T-helper 1 cell treated with Interleukin-12 subunit alpha and Interleukin-12 subunit beta and Interleukin-4 antibody, amounts not matched to agents 30 ng/mL and 1 ng/mL, for 36 hours (primary cell): ENCODE measurements around the gene CTSA. TPM values are rescaled to one million over a fixed set of nuclear protein-coding genes. Genes with fewer than 3 reads are reported as not detected.

Experiments
- intact Hi-C: fragments of 100-400 bp; cut with micrococcal nuclease; formaldehyde crosslinking; loops from one replicate; pipeline ENCODE4 v1.15.1; 2024
- total RNA-seq: library from RNA; stranded (reverse); gene quantifications from 2 replicates; pipeline ENCODE4 v1.2.3, GENCODE V29; 2022

The CTSA gene
- total RNA-seq, 1 donor from 2014 or later: 72.3 TPM

DNA sequence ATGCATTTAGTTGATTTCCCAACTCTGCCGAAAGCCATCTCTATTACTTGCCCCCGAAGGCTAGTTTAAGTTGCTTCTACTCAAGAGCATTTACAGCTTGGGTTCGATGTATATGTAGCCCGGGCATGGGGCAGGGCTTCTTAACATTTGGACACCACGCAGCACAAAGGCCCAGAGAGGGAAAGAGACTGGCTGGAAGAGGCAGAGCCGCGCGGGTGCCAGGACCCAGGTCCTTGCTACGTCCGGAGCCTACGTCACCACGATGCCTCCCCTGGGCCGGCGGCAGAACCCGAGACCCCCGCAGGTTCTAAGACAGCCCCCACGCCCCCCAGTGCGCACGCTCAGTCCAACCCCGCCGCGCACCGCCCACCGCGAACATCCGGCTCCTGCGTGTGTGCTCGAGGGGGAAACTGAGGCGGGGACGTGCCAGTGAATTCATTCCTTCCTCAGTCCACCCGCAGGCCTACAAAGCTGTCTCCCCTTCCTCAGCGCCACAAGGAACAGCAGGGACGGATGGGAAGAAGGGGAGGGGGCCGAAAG is 43.0 kb downstream of the CTSA start:
- intact Hi-C loops: loop anchor here (1.0 to 5.0 kb wide), 6 partner anchors 43 to 1413 kb away; partner anchors contain the start of genes CTSA, DNTTIP1, NEURL2 and STK4

DNA sequence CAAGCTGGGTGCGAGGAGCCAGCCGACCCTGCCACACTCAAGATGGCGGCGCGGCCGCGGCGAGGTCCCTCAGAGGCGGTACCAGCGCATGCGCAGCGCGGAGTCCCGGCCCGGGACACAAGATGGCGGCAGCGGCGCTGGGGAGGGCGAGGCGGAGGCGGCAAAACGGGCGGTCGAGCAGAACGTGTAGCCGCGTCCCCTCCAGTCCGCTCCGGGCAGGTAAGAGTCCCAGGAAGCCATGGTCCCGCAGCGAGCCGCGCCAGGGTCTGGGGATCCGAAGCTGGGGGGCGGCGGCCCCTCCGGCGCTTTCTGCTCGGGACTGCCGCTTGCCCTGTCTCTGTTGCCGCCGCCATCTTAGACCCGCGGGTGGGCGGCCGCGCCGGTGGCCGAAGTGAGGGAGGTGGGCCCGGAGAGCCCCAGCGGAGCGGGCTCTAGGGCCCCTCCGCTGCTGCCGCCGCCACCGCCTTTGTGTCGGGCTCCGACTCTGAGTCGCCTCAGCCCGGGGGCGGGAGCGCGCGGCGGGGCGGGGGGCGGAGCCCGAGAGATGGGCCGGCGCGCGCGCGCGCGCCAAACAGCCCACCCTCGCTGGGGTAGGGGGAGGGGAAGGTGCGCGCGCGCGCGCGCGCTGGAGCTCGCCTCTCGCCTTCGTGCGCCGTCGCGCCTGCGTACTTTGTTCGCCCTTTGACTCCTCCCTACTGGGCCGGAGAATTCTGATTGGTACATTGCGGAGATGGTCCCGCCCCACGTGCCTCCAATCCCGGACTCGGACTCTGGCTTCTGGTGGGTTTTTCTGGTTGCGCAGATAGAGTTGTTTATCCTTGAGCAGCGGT is 43.7 kb downstream of the CTSA start, which contains the start of gene PCIF1:
TSS of gene PCIF1 (plus strand) at position 98 of the 830 bp plus-strand sequence. CDS start 4,317 bp downstream, outside the sequence.
- intact Hi-C loops: loop anchor here (1.0 to 5.0 kb wide), 16 partner anchors 24 to 1412 kb away; partner anchors contain the start of genes ACOT8, CTSA, DNTTIP1 and NCOA5

DNA sequence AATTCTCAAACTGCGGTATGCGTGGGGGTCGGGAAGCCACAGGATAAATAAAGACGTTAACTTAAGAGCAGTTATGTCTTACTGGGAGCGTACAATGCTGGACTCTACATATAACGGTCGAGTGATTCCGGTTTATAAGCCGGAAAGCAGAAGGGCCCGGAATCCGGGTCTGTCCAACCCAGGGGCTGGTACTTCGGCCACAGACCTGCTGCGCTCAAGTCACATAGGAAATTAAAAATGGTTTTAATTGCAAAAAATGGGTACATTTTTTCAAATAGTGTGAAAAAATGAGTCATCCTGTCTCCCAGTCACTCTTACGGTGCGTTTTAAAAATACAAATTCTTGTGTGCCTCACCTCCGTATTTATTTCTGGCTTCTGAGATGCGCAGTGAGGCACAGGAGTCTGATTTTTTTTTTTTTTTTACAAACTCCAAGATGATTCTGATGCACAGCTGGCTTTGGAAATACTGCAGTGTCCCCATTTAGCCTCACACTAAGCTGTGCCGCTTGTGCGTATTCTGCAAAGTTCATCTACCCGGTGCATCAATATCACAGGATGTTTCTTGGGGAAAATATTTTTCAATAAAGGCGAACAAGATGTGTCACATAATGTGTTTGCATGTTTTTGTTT is 44.4 kb downstream of the CTSA start:
- intact Hi-C loops: loop anchor here (1.0 to 5.0 kb wide), 12 partner anchors 24 to 754 kb away; partner anchors contain the start of genes ACOT8, DNTTIP1, NCOA5 and PIGT

DNA sequence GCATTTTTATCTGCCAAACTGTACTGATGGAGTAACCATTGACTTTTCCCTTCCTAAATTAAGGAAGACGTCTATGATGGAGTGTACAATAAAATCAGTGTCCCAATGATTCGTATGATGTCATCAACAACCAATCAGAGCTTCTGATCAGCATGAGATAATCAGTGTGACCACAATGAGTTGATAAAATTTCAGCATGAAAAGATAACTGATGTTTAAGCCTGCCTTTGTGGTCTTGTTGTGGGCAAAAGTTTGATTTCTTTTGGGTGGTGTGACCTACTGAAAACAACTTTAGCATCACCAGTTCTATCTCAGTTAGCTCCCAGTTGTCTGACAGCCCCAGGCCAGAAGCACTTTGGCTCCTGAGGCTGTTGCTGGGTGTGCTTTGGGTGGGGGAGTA is 46.6 kb downstream of the CTSA start:
- intact Hi-C loops: loop anchor here (5.0 kb wide), 1 partner anchor 85 kb away; no protein-coding TSS in a partner anchor

DNA sequence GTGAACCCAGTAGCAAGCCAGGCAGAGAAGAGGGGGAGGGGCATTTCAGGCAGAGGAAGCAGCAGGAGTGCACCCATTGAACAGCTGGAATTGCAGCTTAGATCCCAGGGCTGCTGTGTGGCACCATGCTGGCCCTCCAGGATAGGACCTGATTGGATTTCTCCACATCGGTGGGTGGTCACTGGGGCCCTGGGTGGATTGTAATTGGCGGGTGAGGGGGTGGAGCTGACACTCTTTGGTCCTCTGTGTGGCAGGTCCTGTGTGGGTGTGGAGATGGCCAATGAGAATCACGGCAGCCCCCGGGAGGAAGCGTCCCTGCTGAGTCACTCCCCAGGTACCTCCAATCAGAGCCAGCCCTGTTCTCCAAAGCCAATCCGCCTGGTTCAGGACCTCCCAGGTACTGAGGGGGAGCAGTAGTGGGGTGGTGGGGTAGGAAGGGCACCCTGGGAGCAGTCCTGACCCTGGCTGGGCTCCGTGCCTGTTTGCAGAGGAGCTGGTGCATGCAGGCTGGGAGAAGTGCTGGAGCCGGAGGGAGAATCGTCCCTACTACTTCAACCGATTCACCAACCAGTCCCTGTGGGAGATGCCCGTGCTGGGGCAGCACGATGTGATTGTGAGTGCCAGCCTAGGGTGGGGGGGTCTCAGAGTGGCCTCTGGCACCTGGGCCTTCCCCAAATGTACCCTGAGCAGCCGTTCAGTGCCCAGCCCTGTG is 47.7 kb downstream of the CTSA start:
- intact Hi-C loops: loop anchor here (5.0 kb wide), 1 partner anchor 83 kb away; no protein-coding TSS in a partner anchor

DNA sequence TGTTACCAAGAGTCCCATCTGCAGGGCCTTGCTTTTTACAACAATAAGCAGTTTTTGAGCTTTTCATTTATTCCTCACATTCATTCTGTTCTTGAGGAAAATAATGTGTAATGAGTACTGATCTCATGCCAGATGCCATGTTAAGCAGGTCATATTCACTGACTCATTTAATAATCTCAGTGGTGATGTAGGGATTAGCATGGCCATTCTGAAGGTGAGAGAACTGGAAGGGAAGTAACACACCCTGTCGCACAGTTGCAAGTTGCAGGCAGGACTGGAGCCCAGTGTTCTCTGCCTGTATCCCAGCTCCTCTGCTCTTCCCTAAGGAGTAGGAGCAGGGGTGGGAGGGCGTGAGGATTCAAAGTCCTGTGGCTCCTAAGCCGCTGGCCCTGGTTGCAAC is 48.9 kb downstream of the CTSA start:
- intact Hi-C loops: no loop called here

DNA sequence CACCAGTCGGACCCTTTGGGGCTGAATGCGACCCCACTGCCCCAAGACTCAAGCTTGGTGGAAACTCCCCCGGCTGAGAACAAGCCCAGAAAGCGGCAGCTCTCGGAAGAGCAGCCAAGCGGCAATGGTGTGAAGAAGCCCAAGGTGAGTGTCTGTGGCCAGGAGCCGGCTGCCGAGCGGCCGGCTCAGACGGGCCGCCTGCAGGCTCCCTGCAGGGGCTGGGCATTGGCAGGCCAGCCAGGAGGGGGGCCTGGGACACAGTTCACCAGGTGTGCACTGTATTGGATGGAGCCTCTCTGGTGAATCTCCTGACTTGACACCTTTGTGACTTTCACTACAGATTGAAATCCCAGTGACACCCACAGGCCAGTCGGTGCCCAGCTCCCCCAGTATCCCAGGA is 49.3 kb downstream of the CTSA start:
- intact Hi-C loops: no loop called here

DNA sequence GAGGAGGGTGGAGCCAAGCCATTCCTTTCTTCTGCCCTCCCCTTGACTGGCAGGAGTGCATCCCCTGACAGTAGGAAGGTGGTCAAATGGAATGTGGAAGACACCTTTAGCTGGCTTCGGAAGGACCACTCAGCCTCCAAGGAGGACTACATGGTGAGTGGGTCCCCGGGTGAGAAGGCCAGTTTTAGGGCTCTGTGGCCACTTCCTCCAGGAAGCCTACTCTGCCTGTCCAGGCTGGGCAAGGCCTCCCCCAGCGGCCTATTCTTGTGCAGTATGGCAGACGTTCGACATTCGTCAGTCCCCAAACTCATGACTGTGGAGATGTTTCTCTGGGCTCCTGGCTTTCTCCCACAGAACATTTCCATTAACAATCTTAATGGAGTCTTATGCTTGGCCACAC is 52.5 kb downstream of the CTSA start:
- intact Hi-C loops: no loop called here

DNA sequence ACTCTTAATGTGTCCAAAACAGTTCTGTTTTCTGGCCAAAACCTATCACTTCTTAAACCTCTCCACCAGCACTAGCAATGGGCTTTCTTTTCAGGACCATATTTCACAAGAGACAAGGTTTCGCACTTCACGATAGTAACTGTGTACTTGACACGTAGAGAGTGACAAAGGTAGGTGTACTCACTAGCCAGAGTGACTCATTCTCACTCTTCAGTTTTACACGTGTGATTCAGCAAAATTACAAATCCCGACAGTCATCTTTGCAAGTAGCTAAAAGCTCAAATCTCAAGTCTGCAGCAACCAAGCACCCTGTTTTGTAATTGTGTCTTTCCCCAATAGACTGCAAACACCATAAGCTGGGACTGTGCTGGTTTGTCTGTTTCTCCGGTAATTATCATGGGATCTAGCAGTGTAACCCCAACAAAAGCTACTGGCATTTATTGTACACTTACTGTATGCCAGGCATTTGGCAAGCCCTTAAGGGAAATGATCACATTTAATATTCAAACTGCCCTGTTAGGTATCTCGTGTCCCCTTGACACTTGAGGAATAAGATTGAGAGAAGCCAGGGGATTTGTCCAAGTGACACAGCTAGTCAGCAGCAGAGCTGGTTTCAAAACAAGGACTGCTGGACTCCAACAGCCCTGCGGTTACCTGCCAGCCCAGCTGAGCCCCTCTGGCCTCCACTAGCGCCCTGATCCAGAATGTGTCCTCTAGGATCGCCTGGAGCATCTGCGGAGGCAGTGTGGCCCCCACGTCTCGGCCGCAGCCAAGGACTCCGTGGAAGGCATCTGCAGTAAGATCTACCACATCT is 53.2 kb downstream of the CTSA start:
- intact Hi-C loops: no loop called here

DNA sequence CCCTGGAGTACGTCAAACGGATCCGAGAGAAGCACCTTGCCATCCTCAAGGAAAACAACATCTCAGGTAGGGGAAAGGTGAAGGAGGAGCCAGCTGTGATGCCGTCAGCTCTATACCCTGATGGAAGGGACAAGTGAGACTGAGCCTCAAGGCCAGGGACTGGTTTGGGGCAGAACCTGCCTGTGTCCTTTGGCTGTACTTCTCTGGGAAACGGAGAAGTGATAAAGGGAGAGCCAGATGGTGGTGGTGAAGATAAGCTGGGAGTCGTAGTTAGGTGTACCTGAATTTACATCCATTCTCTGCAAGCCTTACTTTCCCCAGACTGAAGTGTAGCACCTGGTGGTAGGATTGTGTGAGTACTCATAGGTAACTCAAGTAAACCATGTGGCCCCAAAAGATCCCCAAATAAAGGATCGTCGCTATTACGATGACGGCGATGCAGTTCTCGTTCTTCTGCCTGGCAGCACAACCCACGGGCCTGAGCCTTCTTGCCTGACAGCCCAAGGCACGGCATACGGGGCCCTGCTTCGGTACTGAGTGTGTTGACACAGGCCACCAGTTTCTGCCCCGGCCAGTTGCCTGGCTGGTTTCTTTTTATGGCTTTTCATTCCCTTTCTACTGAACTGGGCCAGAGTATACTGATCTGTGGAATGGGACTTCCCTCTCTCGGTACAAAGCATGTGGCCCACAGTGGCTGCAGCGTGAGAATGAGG is 54.0 kb downstream of the CTSA start:
- intact Hi-C loops: no loop called here

DNA sequence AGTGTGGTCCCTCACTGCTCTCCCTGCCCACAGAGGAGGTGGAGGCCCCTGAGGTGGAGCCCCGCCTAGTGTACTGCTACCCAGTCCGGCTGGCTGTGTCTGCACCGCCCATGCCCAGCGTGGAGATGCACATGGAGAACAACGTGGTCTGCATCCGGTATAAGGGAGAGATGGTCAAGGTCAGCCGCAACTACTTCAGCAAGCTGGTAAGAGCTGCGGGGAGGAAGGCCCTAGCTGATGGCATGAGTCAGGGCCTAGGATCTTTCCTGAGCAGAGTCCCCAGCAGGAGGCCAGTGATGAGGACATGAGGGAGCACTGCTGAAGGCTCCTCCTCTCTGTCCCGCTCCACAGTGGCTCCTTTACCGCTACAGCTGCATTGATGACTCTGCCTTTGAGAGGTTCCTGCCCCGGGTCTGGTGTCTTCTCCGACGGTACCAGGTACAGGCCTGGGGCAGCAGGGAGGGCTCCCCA is 54.6 kb downstream of the CTSA start:
- intact Hi-C loops: no loop called here

DNA sequence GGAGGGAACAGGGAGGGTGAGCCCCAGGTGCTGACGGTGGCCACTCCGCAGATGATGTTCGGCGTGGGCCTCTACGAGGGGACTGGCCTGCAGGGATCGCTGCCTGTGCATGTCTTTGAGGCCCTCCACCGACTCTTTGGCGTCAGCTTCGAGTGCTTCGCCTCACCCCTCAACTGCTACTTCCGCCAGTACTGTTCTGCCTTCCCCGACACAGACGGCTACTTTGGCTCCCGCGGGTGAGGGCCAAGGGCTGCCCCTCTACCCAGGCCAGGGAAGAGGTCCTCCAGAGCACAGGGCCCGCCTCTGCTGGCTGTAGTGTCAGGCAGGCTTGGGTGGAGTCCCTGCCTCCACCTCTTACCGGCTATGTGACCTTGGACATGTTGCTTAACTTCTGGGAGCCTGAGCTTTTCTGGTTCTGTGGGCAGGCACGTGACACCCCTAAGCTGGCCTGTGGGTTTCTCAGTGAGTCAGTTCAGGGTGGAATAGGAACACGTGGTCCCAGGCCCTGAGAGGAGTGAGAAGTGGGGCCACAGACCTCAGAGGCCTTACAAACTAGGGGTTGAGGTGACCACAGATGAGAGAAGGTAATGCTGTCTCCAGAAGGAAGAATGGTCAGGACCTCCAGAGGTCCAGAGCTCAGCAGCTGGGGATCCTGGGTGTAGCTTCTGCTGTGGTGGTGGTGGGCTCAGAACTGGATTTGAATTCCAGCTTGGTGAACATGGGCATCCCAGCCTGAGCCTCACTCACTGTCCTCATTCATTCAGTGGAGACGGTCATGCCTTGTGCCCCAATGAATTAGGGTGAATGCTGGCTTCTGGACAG is 55.2 kb downstream of the CTSA start:
- intact Hi-C loops: no loop called here

DNA sequence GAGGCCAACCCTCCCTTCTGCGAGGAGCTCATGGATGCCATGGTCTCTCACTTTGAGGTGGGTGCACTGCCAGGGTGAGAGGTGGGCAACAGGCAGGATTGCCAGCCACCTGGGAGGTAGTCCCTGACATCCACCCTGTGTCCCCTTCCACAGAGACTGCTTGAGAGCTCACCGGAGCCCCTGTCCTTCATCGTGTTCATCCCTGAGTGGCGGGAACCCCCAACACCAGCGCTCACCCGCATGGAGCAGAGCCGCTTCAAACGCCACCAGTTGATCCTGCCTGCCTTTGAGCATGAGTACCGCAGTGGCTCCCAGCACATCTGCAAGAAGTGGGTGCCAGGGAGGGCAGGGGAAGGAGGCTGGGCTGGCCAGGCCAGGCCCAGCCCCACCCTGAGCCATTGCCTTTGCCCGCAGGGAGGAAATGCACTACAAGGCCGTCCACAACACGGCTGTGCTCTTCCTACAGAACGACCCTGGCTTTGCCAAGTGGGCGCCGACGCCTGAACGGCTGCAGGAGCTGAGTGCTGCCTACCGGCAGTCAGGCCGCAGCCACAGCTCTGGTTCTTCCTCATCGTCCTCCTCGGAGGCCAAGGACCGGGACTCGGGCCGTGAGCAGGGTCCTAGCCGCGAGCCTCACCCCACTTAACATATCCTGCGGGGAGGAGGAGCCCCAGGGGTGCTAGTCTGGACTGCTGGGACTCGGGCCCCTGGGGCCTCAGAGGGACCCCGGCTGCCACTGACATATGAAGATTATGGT is 56.2 kb downstream of the CTSA start:
- intact Hi-C loops: no loop called here

DNA sequence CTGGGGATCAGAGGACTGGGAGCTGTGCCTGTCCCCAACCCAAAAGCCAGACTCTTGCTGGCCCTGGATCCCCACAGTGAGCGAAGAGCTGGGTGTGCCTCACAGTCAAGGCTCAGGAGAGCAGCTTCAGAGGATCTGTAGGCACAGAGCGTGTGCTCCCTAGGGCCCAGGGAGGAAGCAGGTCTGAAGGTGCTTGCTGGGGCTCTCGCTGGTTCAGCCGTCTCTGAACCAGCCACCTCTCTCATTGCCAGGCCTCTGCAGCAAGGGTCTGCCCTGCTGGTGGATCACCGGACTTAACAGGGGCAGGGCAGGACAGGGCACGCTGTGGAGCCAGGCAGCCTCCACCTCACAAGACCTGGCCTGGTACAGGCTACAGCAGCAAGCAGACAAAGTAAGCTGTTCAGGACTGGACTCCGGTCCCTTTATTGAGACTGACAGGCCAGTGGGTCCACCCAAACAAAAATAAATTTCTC is 57.2 kb downstream of the CTSA start:
- intact Hi-C loops: no loop called here
